ENCODE data around the gene C19orf44.
"Not testable (repeated sequence)": the region's sequence is repeated elsewhere in the genome, so short reads cannot be mapped to it uniquely, and the experiment has no call there.

GRCh38 chr19:16486476-16486875, 9.7 kb upstream of the C19orf44 start:
- TF ChIP-seq PKNOX1, SUZ12 (IDR thresholded peaks at IDR 0.05): not testable (repeated sequence)
